ENCODE data around the gene GLT1D1. TPM values are rescaled to one million over a fixed set of nuclear protein-coding genes. Genes with fewer than 3 reads are reported as not detected.

The GLT1D1 gene
- total and polyA plus RNA-seq, 2 donors (not counting 3 experiments of a cell fraction or from before 2014, with no cell fraction given): not detected

DNA sequence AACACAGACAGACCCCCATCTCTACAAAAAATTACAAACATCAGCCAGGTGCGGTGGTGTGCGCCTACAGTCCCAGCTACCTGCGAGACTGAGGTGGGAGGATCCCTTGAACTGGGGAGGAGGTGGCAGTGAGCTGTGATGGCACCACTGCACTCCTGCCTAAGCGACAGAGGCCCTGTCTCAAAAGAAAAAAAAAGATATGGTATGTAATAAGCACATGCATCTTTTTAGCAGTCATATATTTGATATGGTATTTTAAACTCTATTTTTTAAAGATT lies 36.7 kb upstream of the GLT1D1 start:
- H3K79me2 ChIP-seq (ENCODE audit: control insufficient read depth, insufficient read depth, low read length): peaks cover 92% of the 10 kb centered on the region
- no peak overlapping the region for H2AFZ ChIP-seq (ENCODE audit: low read depth, low read length)
- H3K36me3 ChIP-seq (ENCODE audit: control insufficient read depth in 2 of 2, extremely low read depth in 1 of 2, insufficient read depth in 2 of 2, low read length in 2 of 2): peaks cover 2 to 15% of the 10 kb centered on the region in 2 experiments
- peaks cover 3% of the 10 kb centered on the region for H3K4me1 ChIP-seq (ENCODE audit: control insufficient read depth, extremely low read depth, insufficient read depth, low read length)
- ChIA-PET POLR2A (no interaction called here), CTCF (no interaction called here)
- no peak overlapping the region for H3K4me3 ChIP-seq (replicated peaks in 1 of 3; ENCODE audit: insufficient read depth in 1 of 3, low read depth in 1 of 3, low read length in 3 of 3)
- TF ChIP-seq, protein P1, sequence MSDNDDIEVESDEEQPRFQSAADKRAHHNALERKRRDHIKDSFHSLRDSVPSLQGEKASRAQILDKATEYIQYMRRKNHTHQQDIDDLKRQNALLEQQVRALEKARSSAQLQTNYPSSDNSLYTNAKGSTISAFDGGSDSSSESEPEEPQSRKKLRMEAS (IDR thresholded peaks at IDR 0.05; ENCODE audit: insufficient read depth, insufficient read length): no peak
- TF ChIP-seq FOS (IDR thresholded peaks at IDR 0.05; ENCODE audit: borderline replicate concordance, insufficient read depth, low read length) (no peak), GATA2 (IDR thresholded peaks at IDR 0.05; ENCODE audit: insufficient read depth, insufficient read length, low read depth, low read length) (no peak), EZH2 (IDR thresholded peaks at IDR 0.05; ENCODE audit: borderline replicate concordance, low read depth, low read length, severe bottlenecking) (no peak), MYC (IDR thresholded peaks at IDR 0.05; ENCODE audit: low read depth, low read length) (no peak), POLR2AphosphoS5 (IDR thresholded peaks at IDR 0.05; ENCODE audit: insufficient read depth, low read depth, low read length) (no peak)
- TF ChIP-seq, protein P2, sequence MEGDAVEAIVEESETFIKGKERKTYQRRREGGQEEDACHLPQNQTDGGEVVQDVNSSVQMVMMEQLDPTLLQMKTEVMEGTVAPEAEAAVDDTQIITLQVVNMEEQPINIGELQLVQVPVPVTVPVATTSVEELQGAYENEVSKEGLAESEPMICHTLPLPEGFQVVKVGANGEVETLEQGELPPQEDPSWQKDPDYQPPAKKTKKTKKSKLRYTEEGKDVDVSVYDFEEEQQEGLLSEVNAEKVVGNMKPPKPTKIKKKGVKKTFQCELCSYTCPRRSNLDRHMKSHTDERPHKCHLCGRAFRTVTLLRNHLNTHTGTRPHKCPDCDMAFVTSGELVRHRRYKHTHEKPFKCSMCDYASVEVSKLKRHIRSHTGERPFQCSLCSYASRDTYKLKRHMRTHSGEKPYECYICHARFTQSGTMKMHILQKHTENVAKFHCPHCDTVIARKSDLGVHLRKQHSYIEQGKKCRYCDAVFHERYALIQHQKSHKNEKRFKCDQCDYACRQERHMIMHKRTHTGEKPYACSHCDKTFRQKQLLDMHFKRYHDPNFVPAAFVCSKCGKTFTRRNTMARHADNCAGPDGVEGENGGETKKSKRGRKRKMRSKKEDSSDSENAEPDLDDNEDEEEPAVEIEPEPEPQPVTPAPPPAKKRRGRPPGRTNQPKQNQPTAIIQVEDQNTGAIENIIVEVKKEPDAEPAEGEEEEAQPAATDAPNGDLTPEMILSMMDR (IDR thresholded peaks at IDR 0.05; ENCODE audit: extremely low read depth in 1 of 2, insufficient read depth in 1 of 2, low read depth in 1 of 2, low read length in 2 of 2): no peak
- DNase-seq (ENCODE audit: low read depth, low spot score) (no peak), FAIRE-seq (no peak)
- no peak overlapping the region for H3K4me2 ChIP-seq (ENCODE audit: insufficient read depth, low read length)
- no TSS peak for BruUV-seq (replicated peaks)
- H3K9me3 ChIP-seq (replicated peaks; ENCODE audit: control insufficient read depth, insufficient read depth, low read length): no peaks in the 10 kb centered on the region
- no peaks in the 10 kb centered on the region for H3K27me3 ChIP-seq (ENCODE audit: control insufficient read depth in 2 of 2, insufficient read depth in 2 of 2, low read length in 2 of 2)
- no peaks in the 10 kb centered on the region for H3K9me1 ChIP-seq (replicated peaks; ENCODE audit: control insufficient read depth, extremely low read depth, insufficient read depth, low read length)
- intact Hi-C loops (cut with micrococcal nuclease) (no loop called here), dilution Hi-C loops (cut with MboI; ENCODE audit: extremely low pct_ligation_motif_present, low sequenced_read_pairs) (no loop called here)
- no peak overlapping the region for H3K27ac ChIP-seq (ENCODE audit: insufficient read depth, low read depth, low read length)
- no peak overlapping the region for H3K9ac ChIP-seq (replicated peaks; ENCODE audit: extremely low read depth, insufficient read depth, low read length)
- peaks cover 4% of the 10 kb centered on the region for H4K20me1 ChIP-seq (replicated peaks; ENCODE audit: control insufficient read depth, extremely low read depth, insufficient read depth, low read length)

Data from endothelial cell of umbilical vein (primary cell).